OCI-M2 (cell line): Measurements from ENCODE around the gene SORCS2.

ENCODE experiments used
- DNase-seq: peaks from one replicate; lab custom pipeline; 2025; ENCODE audit not compliant: unreplicated experiment; lab: John Stamatoyannopoulos, UW

SORCS2 gene

GRCh38 chr4:7762376-7763030 is 570.2 kb downstream of the SORCS2 start:
- DNase-seq, result no peak

DNA sequence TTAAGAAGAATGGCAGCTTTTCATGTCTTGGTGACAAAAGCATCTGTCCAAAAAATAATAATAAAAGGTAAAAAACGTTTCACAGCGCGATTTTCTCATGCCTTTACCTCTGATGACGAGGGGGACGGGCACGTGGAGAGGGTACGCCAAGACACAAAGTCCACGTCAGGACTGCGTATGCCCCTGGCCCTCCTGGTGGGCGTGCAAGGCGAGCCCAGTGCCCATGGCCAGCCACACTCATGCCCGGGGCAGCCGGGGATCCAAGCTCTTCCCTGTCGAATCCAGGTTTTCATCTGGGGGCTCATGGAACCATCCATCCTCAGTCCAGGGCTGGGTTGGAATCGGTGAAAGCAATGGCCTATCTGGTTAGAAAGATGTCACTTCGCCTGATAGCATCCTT is 570.8 kb downstream of the SORCS2 start:
- DNase-seq, result no peak

- DNase-seq, result no peak
These were observed 571.5 kb downstream of the SORCS2 start for GRCh38 chr4:7763788-7764187.

GRCh38 chr4:7764466-7764865 is 572.1 kb downstream of the SORCS2 start:
- no peak for DNase-seq

DNA sequence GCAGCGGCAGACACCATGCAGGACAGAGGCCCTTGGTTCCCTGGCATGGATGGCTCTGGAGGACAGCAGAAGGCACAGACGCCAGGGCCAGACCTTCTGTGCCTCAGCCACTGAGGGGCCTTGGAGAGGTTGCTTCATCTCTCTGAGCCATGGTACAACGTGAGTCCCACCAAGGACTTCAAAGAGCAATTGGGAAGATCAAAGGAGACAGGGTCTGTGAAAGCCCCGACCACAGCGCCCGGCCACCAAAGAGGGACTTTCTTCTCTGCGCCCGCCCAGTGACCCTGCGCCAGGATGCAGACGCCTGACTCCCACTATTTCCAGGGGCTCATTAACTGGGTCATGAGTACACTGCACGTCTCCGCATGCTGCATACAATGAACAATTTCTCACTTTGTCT is 573.3 kb downstream of the SORCS2 start:
- no peak for DNase-seq

GRCh38 chr4:7766086-7766485 is 573.7 kb downstream of the SORCS2 start:
- DNase-seq, result no peak

DNA sequence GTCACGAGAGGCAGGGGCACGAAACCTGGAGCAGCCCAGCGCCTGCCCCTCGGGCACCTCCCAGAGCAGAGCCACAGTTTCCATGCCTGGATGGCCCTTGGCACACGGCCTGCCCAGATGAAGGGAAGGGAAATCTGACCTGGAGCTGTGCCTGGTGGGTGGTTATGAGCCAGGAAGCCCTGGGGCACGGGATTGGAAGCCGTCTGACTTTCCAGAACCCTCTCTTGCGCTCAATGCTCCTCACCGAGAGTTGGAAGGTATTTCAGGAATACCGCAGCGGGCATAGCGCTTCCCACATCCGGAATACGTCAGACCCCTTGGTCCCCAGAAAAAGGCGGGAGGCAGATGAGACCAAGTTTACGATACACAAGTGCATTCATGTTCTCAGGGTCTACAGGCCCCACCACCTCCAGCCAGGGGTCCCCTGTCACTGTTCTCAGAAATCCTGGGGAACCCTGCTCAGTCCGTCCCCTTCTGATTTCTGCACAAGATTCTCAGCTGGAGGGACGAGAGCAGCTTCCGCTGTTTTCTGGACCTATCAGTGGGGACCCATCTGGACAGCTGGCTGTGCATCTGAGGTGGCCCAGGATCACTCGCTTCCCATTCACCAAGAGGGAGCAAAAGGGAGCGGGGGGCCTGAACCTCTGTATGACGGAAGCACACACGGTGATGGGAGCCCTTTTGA is 574.5 kb downstream of the SORCS2 start:
- no peak for DNase-seq

DNA sequence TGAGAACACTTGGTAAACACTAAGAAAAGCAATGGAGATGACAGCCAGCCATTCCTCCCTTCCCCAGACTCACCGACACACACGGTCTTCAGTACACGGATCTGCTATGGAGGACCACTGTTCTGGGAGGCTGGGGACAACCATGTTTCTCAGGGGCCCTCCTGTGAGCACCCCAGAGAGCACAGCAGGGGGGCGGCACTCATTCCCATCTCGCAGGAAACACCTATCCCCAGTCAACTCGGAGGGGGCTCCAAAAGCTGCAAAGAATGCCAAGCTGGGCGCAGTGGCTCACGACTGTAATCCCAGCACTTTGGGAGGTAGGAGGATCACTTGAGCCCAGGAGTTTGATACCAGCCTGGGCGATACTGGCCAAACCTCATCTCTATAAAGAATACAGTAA is 575.2 kb downstream of the SORCS2 start:
- DNase-seq, result no peak

GRCh38 chr4:7767966-7768365 is 575.6 kb downstream of the SORCS2 start:
- no peak for DNase-seq

- DNase-seq, result no peak
These were observed 576.4 kb downstream of the SORCS2 start for GRCh38 chr4:7768736-7769135.

- no peak for DNase-seq
These were observed 577.3 kb downstream of the SORCS2 start for GRCh38 chr4:7769396-7770223.

GRCh38 chr4:7770224-7771050 is 578.1 kb downstream of the SORCS2 start:
- no peak for DNase-seq

GRCh38 chr4:7771056-7771455 is 578.7 kb downstream of the SORCS2 start:
- no peak for DNase-seq

DNA sequence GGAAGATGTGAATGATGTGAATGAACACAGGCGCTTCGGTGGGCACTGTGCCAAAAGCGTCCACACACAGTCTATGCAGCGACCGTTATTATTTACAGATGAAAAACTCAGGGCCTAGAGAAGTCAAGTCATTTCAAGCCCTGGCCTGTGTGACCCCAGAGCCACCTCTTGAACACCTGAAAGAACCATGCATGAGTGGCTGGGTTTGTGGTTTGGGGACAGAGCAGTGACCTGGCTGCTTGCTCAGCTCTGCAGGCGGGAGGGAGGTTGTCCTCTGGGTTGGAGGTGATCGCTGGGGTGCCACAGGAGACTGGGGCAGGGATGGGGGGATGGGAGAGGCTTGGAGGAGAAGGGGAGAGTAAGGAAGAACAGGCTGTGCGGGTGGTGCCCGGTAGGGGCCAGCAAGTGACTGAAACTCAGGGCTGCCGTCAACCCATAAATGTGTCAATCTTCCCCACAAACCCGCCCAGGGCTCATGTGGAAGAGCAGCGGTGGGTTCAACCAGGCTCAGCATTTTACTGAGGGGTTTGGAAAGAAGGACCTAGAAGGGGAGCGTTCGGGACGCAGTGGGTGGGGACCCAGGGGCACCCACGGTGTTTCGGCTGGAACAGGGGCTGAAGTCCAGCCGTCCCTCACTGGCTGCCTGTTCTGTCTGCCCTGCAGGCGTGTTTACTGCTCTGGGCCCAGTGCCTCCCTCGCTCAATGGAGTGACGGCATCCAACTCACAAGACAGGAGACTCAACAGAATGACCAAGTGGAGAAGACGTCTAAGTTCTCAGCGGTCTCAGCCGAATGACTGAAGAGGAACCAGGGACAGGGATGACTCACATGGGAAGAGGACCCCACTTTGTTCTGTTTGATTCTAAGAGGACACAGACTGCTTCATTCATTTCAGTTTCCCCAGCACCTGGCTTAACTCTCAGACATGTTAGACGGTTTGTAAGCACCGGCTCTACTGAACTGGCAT is 579.5 kb downstream of the SORCS2 start:
- DNase-seq, result no peak

DNA sequence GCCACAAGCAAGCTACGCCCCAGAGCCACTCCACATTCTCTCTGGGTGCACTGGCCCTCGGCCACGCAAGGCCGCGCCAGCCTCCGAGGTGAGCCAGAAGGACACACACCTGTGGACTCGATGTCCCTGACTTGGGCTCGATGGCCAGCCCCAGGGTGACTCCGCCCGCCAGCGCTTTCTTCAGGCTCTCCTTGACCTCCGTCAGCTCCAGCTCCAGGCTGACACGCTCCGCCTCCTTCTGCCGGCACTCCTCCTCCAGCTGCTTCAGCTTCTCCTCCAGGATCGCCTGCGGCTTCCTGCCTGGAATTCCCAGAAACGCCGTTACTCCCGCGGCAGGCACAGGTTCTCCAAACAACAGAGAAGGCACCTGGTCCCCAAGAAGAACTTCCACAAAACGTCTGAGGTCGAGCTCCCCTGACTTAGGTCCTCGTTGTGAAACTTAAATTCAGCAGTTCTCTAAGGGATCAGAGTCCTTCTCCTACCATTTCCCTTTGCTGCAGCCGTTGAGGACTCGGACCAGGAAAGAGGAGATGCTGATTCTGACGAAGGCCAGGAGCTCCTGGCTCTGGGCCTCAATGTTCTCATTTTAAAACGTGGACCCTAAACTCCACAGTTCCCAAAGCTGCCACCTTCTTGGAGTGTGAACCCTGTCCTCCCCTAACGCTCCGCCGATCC is 580.5 kb downstream of the SORCS2 start:
- DNase-seq, result no peak

- no peak for DNase-seq
These were observed 581.3 kb downstream of the SORCS2 start for GRCh38 chr4:7773401-7774180.

- DNase-seq, result no peak
These were observed 582.3 kb downstream of the SORCS2 start for GRCh38 chr4:7774301-7775294.
